ENCODE results near the gene KMT2C. TPM values are rescaled to one million over a fixed set of nuclear protein-coding genes. Genes with fewer than 3 reads are reported as not detected.

The KMT2C gene
- total and polyA plus RNA-seq, 3 donors from 2014 or later: 32.8 to 167 (median 154) TPM

- no peak for TF ChIP-seq POLR2A (IDR thresholded peaks at IDR 0.05)
- TF ChIP-seq CTCF (IDR thresholded peaks at IDR 0.05): no peak
- WGBS, 2 donors: 97 to 98% methylated on average over 3 of the region's 3 CpGs
- H3K4me1 ChIP-seq: peaks cover 4% of the 10 kb centered on the region
- H3K27me3 ChIP-seq: no peaks in the 10 kb centered on the region
- intact Hi-C loops (cut with DNase I; ENCODE audit: low total_unique reads): no loop called here
- no peak overlapping the region for H3K4me3 ChIP-seq
- H3K36me3 ChIP-seq (ENCODE audit: low read depth, missing control alignments): no peaks in the 10 kb centered on the region
- no peak for DNase-seq
- no peak overlapping the region for H3K27ac ChIP-seq
- H3K9me3 ChIP-seq: no peaks in the 10 kb centered on the region
Measured at GRCh38 chr7:152351168-152351567, 84.6 kb downstream of the KMT2C start.

GRCh38 chr7:152347888-152348287, 87.9 kb downstream of the KMT2C start:
- intact Hi-C loops (cut with DNase I; ENCODE audit: low total_unique reads): no loop called here
- 94% methylated on average over 2 of the region's 2 CpGs for WGBS, 2 donors
- DNase-seq: no peak
- TF ChIP-seq CTCF (IDR thresholded peaks at IDR 0.05) (no peak), POLR2A (IDR thresholded peaks at IDR 0.05) (no peak)
- no peaks in the 10 kb centered on the region for H3K36me3 ChIP-seq (ENCODE audit: low read depth, missing control alignments)
- no peak overlapping the region for H3K27ac ChIP-seq
- no peaks in the 10 kb centered on the region for H3K27me3 ChIP-seq
- H3K9me3 ChIP-seq: no peaks in the 10 kb centered on the region
- H3K4me1 ChIP-seq: peaks cover under 1% of the 10 kb centered on the region
- H3K4me3 ChIP-seq: no peak overlapping the region

- H3K27ac ChIP-seq: no peak overlapping the region
- intact Hi-C loops (cut with DNase I; ENCODE audit: low total_unique reads): no loop called here
- 92 to 96% methylated on average over 2 of the region's 2 CpGs for WGBS, 2 donors
- TF ChIP-seq POLR2A (IDR thresholded peaks at IDR 0.05) (no peak), CTCF (IDR thresholded peaks at IDR 0.05) (no peak)
- no peaks in the 10 kb centered on the region for H3K36me3 ChIP-seq (ENCODE audit: low read depth, missing control alignments)
- H3K4me1 ChIP-seq: peaks cover 3% of the 10 kb centered on the region
- no peak for DNase-seq
- H3K9me3 ChIP-seq: no peaks in the 10 kb centered on the region
- no peaks in the 10 kb centered on the region for H3K27me3 ChIP-seq
- H3K4me3 ChIP-seq: no peak overlapping the region
Measured at GRCh38 chr7:152344253-152344652, 91.5 kb downstream of the KMT2C start.

- no peaks in the 10 kb centered on the region for H3K9me3 ChIP-seq
- intact Hi-C loops (cut with DNase I; ENCODE audit: low total_unique reads): no loop called here
- H3K27ac ChIP-seq: no peak overlapping the region
- DNase-seq: no peak
- H3K36me3 ChIP-seq (ENCODE audit: low read depth, missing control alignments): no peaks in the 10 kb centered on the region
- H3K4me3 ChIP-seq: no peak overlapping the region
- TF ChIP-seq POLR2A (IDR thresholded peaks at IDR 0.05): no peak
- no peak for TF ChIP-seq CTCF (IDR thresholded peaks at IDR 0.05)
- no peaks in the 10 kb centered on the region for H3K27me3 ChIP-seq
- H3K4me1 ChIP-seq: peaks cover 3% of the 10 kb centered on the region
- WGBS, 2 donors: 86 to 97% methylated on average over 2 of the region's 2 CpGs
Measured at GRCh38 chr7:152342796-152343195, 93.0 kb downstream of the KMT2C start.

- H3K4me3 ChIP-seq: no peak overlapping the region
- H3K4me1 ChIP-seq: peaks cover 6% of the 10 kb centered on the region
- TF ChIP-seq CTCF (IDR thresholded peaks at IDR 0.05): no peak
- no peak for TF ChIP-seq POLR2A (IDR thresholded peaks at IDR 0.05)
- intact Hi-C loops (cut with DNase I; ENCODE audit: low total_unique reads): no loop called here
- H3K36me3 ChIP-seq (ENCODE audit: low read depth, missing control alignments): no peaks in the 10 kb centered on the region
- H3K27me3 ChIP-seq: no peaks in the 10 kb centered on the region
- no peak for DNase-seq
- no peak overlapping the region for H3K27ac ChIP-seq
- H3K9me3 ChIP-seq: no peaks in the 10 kb centered on the region
- WGBS, 2 donors: 97 to 98% methylated on average over 2 of the region's 2 CpGs
Measured at GRCh38 chr7:152341914-152342236, 93.9 kb downstream of the KMT2C start.
